Endothelial cell of umbilical vein (primary cell): Measurements from ENCODE around the gene LYPD4. TPM values are rescaled to one million over a fixed set of nuclear protein-coding genes. Genes with fewer than 3 reads are reported as not detected.

Experiments
- BruUV-seq: library from RNA; stranded (reverse); fragments of 400-500 nt; replicated peaks from 2 replicates; lab custom pipeline; 2021; lab: Mats Ljungman, UMichigan
- CTCF ChIA-PET: fragments of 300-600, 350-600 bp; sonication (Branson Sonifier 250); formaldehyde crosslinking; loops from one replicate; lab custom pipeline; 2021; ENCODE audit warnings: antibody characterized with exemption, inconsistent platforms; lab: Charles Lee
- POLR2A ChIA-PET: fragments of 300-600, 350-600 bp; sonication (Branson Sonifier 250); formaldehyde crosslinking; loops from one replicate; lab custom pipeline; 2021; ENCODE audit warnings: antibody characterized with exemption, inconsistent platforms; lab: Charles Lee
- DNase-seq: peaks from one replicate; pipeline ENCODE4 v3.0.0-alpha.2; 2011; ENCODE audit warnings: low read depth, low spot score
- FAIRE-seq: peaks from 2 replicates; lab custom pipeline; 2011; peaks lifted over from hg19 to GRCh38; lab: Jason Lieb, UNC
- H2AFZ ChIP-seq: 2 replicates; pipeline ENCODE4 v1.6.0; 2012; ENCODE audit warnings: low read depth, low read length, control low read depth, inconsistent platforms
- H3K27ac ChIP-seq: 2 replicates; pipeline ENCODE4 v1.5.1; 2011; ENCODE audit warnings: low read depth, mild to moderate bottlenecking, control low read depth, low read length, moderate library complexity; ENCODE audit not compliant: insufficient read depth
- H3K27me3 ChIP-seq, 2 experiments: 2 replicates each; pipeline versions ENCODE4 v1.6.0 to v1.6.1; 2011; ENCODE audit warnings: low read length in 2 of 2, mixed read lengths in 1 of 2; ENCODE audit not compliant: control insufficient read depth in 2 of 2, insufficient read depth in 2 of 2
- H3K36me3 ChIP-seq, 2 experiments: 2 replicates in 1 of 2; 3 replicates in 1 of 2; pipeline ENCODE4 v1.5.1; 2011; ENCODE audit warnings: low read length in 2 of 2, mild to moderate bottlenecking in 1 of 2, moderate library complexity in 1 of 2; ENCODE audit not compliant: control insufficient read depth in 2 of 2, insufficient read depth in 2 of 2; ENCODE audit errors: extremely low read depth in 1 of 2
- H3K4me1 ChIP-seq: 3 replicates; pipeline ENCODE4 v1.5.1; 2011; ENCODE audit warnings: mild to moderate bottlenecking, low read length; ENCODE audit not compliant: control insufficient read depth, insufficient read depth; ENCODE audit errors: extremely low read depth
- H3K4me2 ChIP-seq: 2 replicates; pipeline ENCODE4 v1.6.1; 2011; ENCODE audit warnings: low read length, control low read depth, mixed read lengths; ENCODE audit not compliant: insufficient read depth
- H3K4me3 ChIP-seq, 3 experiments: fragments of 200-600 bp in 1 of 3; sonication (generic), shearing (Covaris generic) in 1 of 3; replicated peaks in 1 of 3; 2 replicates each; pipeline ENCODE4 v1.5.1; 2011 to 2016; ENCODE audit warnings: control low read depth in 3 of 3, low read length in 3 of 3, mild to moderate bottlenecking in 2 of 3, inconsistent platforms in 1 of 3, low read depth in 1 of 3, moderate library complexity in 1 of 3; ENCODE audit not compliant: insufficient read depth in 1 of 3
- H3K79me2 ChIP-seq: 2 replicates; pipeline ENCODE4 v1.6.0; 2012; ENCODE audit warnings: low read length, inconsistent platforms; ENCODE audit not compliant: control insufficient read depth, insufficient read depth
- H3K9ac ChIP-seq: replicated peaks from 2 replicates; pipeline ENCODE3; 2011; ENCODE audit warnings: low read length, control low read depth; ENCODE audit not compliant: insufficient read depth; ENCODE audit errors: extremely low read depth
- H3K9me1 ChIP-seq: replicated peaks from 3 replicates; pipeline ENCODE4 v1.6.0; 2011; ENCODE audit warnings: mild to moderate bottlenecking, low read length; ENCODE audit not compliant: control insufficient read depth, insufficient read depth; ENCODE audit errors: extremely low read depth
- H3K9me3 ChIP-seq: replicated peaks from 2 replicates; pipeline ENCODE4 v1.5.1; 2012; ENCODE audit warnings: low read length, inconsistent platforms; ENCODE audit not compliant: control insufficient read depth, insufficient read depth
- H4K20me1 ChIP-seq: replicated peaks from 2 replicates; pipeline ENCODE3; 2011; ENCODE audit warnings: mild to moderate bottlenecking, low read length; ENCODE audit not compliant: control insufficient read depth, insufficient read depth; ENCODE audit errors: extremely low read depth
- FOS ChIP-seq: IDR thresholded peaks from 2 replicates; pipeline ENCODE4 v1.6.1; 2011; ENCODE audit warnings: mild to moderate bottlenecking, low read length, moderate library complexity, borderline replicate concordance; ENCODE audit not compliant: insufficient read depth
- GATA2 ChIP-seq: IDR thresholded peaks from 2 replicates; pipeline ENCODE4 v1.7.0; 2011; ENCODE audit warnings: low read depth, mild to moderate bottlenecking, moderate library complexity, mixed read lengths, low read length; ENCODE audit not compliant: insufficient read length, insufficient read depth
- JUN ChIP-seq: IDR thresholded peaks from 2 replicates; pipeline ENCODE4 v1.6.1; 2011; ENCODE audit warnings: borderline replicate concordance, low read depth; ENCODE audit not compliant: insufficient read length, insufficient read depth
- POLR2A ChIP-seq: IDR thresholded peaks from 2 replicates; pipeline ENCODE4 v1.6.1; 2012; ENCODE audit warnings: low read depth, mild to moderate bottlenecking, control low read depth, low read length
- dilution Hi-C: fragments of 300-500 bp; cut with MboI; formaldehyde crosslinking; loops from one replicate; pipeline ENCODE4 v1.15.0; 2019; ENCODE audit warnings: low sequenced_read_pairs; ENCODE audit not compliant: extremely low pct_ligation_motif_present
- intact Hi-C: fragments of 100-400 bp; cut with micrococcal nuclease; formaldehyde crosslinking; loops from one replicate; pipeline ENCODE4 v1.10.0; 2022
- polyA plus RNA-seq, 4 experiments: library from polyadenylated mRNA; depleted of rRNA in 3 of 4; stranded (reverse) in 3 of 4; unstranded in 1 of 4; fragments of >200 nt; gene quantifications; 2 replicates each; pipeline versions ENCODE4 v1.2.1 to v1.2.3, GENCODE V29; 2011 to 2012; ENCODE audit warnings: missing spikeins in 1 of 4
- total RNA-seq: library from RNA; stranded (reverse); gene quantifications from 2 replicates; pipeline ENCODE4 v1.2.3, GENCODE V29; 2021
- TF ChIP-seq, protein P1 (sequence below), 2 donors: IDR thresholded peaks; 1 replicate in 1 of 2; 2 replicates in 1 of 2; pipeline ENCODE4 v1.5.1; 2011; ENCODE audit warnings: low read length in 2 of 2, mild to moderate bottlenecking in 2 of 2, moderate library complexity in 2 of 2, control low read depth in 1 of 2, inconsistent platforms in 1 of 2, low read depth in 1 of 2; ENCODE audit not compliant: insufficient read depth in 1 of 2; ENCODE audit errors: extremely low read depth in 1 of 2
- TF ChIP-seq, protein P2 (sequence below): IDR thresholded peaks from 2 replicates; pipeline ENCODE4 v1.6.1; 2011; ENCODE audit not compliant: insufficient read depth, insufficient read length

LYPD4 gene
- total and polyA plus RNA-seq, 2 donors (not counting 3 experiments of a cell fraction or from before 2014, with no cell fraction given) = not detected

DNA sequence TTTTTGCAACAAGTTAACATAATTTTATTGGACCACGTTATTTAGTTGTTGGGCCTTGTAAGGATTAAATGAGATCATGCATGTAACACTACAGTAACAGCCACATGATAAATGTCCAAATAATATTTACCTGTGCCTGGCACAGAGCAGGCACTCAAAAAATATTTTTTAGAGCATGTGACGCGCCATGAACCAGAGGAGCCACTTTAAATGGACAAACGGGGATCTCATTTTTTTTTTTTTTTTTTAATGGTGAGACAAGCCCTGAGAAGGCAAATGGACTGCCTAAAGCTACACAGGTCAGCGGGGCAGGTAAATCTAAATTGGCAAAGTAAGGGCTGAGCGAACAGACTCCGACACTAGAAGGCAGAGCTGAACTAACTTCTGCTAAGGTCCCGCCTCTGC, 14.7 kb upstream of the LYPD4 start:
- Histone ChIP-seq H3K27me3 (peaks cover 4 to 5% of the 10 kb centered on the region in 2 experiments), H3K4me1 (peaks cover 34% of the 10 kb centered on the region), H3K4me3 (peak overlapping the region in 2 of 3 experiments; percentile 47 to 86), H3K27ac (no peak overlapping the region), H4K20me1 (no peaks in the 10 kb centered on the region), H3K9ac (peak overlapping the region; percentile 36), H3K9me3 (no peaks in the 10 kb centered on the region), H3K36me3 (peaks cover 17 to 27% of the 10 kb centered on the region in 2 experiments), H2AFZ (peak overlapping the region; percentile 45), H3K9me1 (no peaks in the 10 kb centered on the region), H3K4me2 (peak overlapping the region; percentile 74), H3K79me2 (peaks cover 40% of the 10 kb centered on the region)
- no peak for DNase-seq
- ChIA-PET CTCF (interaction anchor here (0.7 to 4.0 kb wide), 7 partner anchors 14 to 176 kb away, joined by 3 to 18 read pairs (median 4); partner anchors contain the start of gene RABAC1), POLR2A (interaction anchor here (1.0 to 1.6 kb wide), 4 partner anchors 8 to 100 kb away, joined by 4 to 7 read pairs (median 4); partner anchors contain the start of gene RABAC1)
- dilution Hi-C loops = no loop called here
- no TSS peak for BruUV-seq
- TF ChIP-seq POLR2A (peak; percentile 25), FOS (no peak), GATA2 (no peak), JUN (no peak)
- TF ChIP-seq, protein P1, sequence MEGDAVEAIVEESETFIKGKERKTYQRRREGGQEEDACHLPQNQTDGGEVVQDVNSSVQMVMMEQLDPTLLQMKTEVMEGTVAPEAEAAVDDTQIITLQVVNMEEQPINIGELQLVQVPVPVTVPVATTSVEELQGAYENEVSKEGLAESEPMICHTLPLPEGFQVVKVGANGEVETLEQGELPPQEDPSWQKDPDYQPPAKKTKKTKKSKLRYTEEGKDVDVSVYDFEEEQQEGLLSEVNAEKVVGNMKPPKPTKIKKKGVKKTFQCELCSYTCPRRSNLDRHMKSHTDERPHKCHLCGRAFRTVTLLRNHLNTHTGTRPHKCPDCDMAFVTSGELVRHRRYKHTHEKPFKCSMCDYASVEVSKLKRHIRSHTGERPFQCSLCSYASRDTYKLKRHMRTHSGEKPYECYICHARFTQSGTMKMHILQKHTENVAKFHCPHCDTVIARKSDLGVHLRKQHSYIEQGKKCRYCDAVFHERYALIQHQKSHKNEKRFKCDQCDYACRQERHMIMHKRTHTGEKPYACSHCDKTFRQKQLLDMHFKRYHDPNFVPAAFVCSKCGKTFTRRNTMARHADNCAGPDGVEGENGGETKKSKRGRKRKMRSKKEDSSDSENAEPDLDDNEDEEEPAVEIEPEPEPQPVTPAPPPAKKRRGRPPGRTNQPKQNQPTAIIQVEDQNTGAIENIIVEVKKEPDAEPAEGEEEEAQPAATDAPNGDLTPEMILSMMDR (IDR thresholded peaks at IDR 0.05; ENCODE audit: extremely low read depth in 1 of 2, insufficient read depth in 1 of 2, low read depth in 1 of 2, low read length in 2 of 2) = no peak
- TF ChIP-seq, protein P2, sequence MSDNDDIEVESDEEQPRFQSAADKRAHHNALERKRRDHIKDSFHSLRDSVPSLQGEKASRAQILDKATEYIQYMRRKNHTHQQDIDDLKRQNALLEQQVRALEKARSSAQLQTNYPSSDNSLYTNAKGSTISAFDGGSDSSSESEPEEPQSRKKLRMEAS = no peak
- intact Hi-C loops = loop anchor here (1.0 kb wide), 1 partner anchor 99 kb away; no protein-coding TSS in a partner anchor
- no peak for FAIRE-seq
